GM19351 (cell line): ENCODE measurements around the gene KRABD2.
"Not testable (repeated sequence)": the region's sequence is repeated elsewhere in the genome, so short reads cannot be mapped to it uniquely, and the experiment has no call there.

ENCODE experiments used
- ATAC-seq: cut with Tn5 transposase; IDR thresholded peaks from one replicate; pipeline ENCODE4 v1.9.1; 2021; ENCODE audit warnings: mild to moderate bottlenecking, moderate library complexity; ENCODE audit not compliant: unreplicated experiment

Gene KRABD2

GRCh38 chr17:8392674-8393469 lies 16.4 kb upstream of the KRABD2 start:
- no peak for ATAC-seq

GRCh38 chr17:8392274-8392673 lies 15.8 kb upstream of the KRABD2 start:
- ATAC-seq, result no peak

GRCh38 chr17:8391711-8392110 lies 15.2 kb upstream of the KRABD2 start:
- ATAC-seq, result no peak

GRCh38 chr17:8387914-8388651 lies 11.6 kb upstream of the KRABD2 start:
- no peak for ATAC-seq

GRCh38 chr17:8386841-8387240 lies 10.3 kb upstream of the KRABD2 start:
- no peak for ATAC-seq

GRCh38 chr17:8384801-8385378 lies 8.4 kb upstream of the KRABD2 start:
- ATAC-seq, result no peak

GRCh38 chr17:8383143-8383822 lies 6.8 kb upstream of the KRABD2 start, which contains the start of gene RPL26:
Gene RPL26 (minus strand): TSS chr17:8383193. CDS start chr17:8382310, 883 bp downstream.
- peak; percentile 90 for ATAC-seq

GRCh38 chr17:8382880-8383142 lies 6.3 kb upstream of the KRABD2 start:
- ATAC-seq, result no peak

GRCh38 chr17:8382052-8382879 lies 5.8 kb upstream of the KRABD2 start:
- no peak for ATAC-seq

GRCh38 chr17:8380049-8380448 lies 3.5 kb upstream of the KRABD2 start:
- no peak for ATAC-seq

- ATAC-seq, result not testable (repeated sequence)
Measured at GRCh38 chr17:8378117-8378516, 1.6 kb upstream of the KRABD2 start.

GRCh38 chr17:8377422-8377821 lies 918 bp upstream of the KRABD2 start:
- no peak for ATAC-seq

GRCh38 chr17:8375738-8376259 lies 705 bp downstream of the KRABD2 start:
- ATAC-seq, result no peak

- ATAC-seq, result not testable (repeated sequence)
Measured at GRCh38 chr17:8373856-8374255, 2.6 kb downstream of the KRABD2 start.

GRCh38 chr17:8372422-8372821 lies 4.1 kb downstream of the KRABD2 start:
- ATAC-seq, result no peak

GRCh38 chr17:8371786-8372185 lies 4.7 kb downstream of the KRABD2 start:
- no peak for ATAC-seq

GRCh38 chr17:8369944-8370343 lies 6.6 kb downstream of the KRABD2 start:
- ATAC-seq, result no peak

GRCh38 chr17:8368193-8368592 lies 8.3 kb downstream of the KRABD2 start:
- ATAC-seq, result no peak

- ATAC-seq, result no peak
Measured at GRCh38 chr17:8366231-8366630, 10.3 kb downstream of the KRABD2 start.

- ATAC-seq, result no peak
Measured at GRCh38 chr17:8365143-8365542, 11.4 kb downstream of the KRABD2 start.
